Measurements from ENCODE around the gene NCL.
A peak's percentile ranks its signal among the peaks of the same experiment; 100 is the strongest.

The NCL gene

GRCh38 chr2:231454361-231454791 lies 9.9 kb downstream of the NCL start:
- no peak for DNase-seq (ENCODE audit: low read depth)

GRCh38 chr2:231452799-231453508 lies 11.3 kb downstream of the NCL start:
- no peak overlapping the region for H3K4me3 ChIP-seq (ENCODE audit: low read length)
- no peak for TF ChIP-seq CTCF (IDR thresholded peaks at IDR 0.05; ENCODE audit: insufficient read depth, low read depth, low read length, missing control alignments)
- DNase-seq (ENCODE audit: low read depth) = peak; percentile 21

More at GRCh38 chr2:231454361-231454791, 9.9 kb downstream of the NCL start:
- TF ChIP-seq CTCF (IDR thresholded peaks at IDR 0.05; ENCODE audit: insufficient read depth, low read depth, low read length, missing control alignments) = no peak
- no peak overlapping the region for H3K4me3 ChIP-seq (ENCODE audit: low read length)

- no peak for TF ChIP-seq CTCF (IDR thresholded peaks at IDR 0.05; ENCODE audit: insufficient read depth, low read depth, low read length, missing control alignments)
- H3K4me3 ChIP-seq (ENCODE audit: low read length) = no peak overlapping the region
- no peak for DNase-seq (ENCODE audit: low read depth)
Measured at GRCh38 chr2:231450548-231450989, 13.7 kb downstream of the NCL start.

- DNase-seq (ENCODE audit: low read depth) = no peak
- TF ChIP-seq CTCF (IDR thresholded peaks at IDR 0.05; ENCODE audit: insufficient read depth, low read depth, low read length, missing control alignments) = no peak
Measured at GRCh38 chr2:231449503-231450054, 14.7 kb downstream of the NCL start.

GRCh38 chr2:231436957-231437356 lies 27.3 kb downstream of the NCL start:
- DNase-seq (ENCODE audit: low read depth) = no peak
- no peak for TF ChIP-seq CTCF (IDR thresholded peaks at IDR 0.05; ENCODE audit: insufficient read depth, low read depth, low read length, missing control alignments)

More at GRCh38 chr2:231449503-231450054, 14.7 kb downstream of the NCL start:
- no peak overlapping the region for H3K4me3 ChIP-seq (ENCODE audit: low read length)

GRCh38 chr2:231433990-231434389 lies 30.3 kb downstream of the NCL start:
- no peak for TF ChIP-seq CTCF (IDR thresholded peaks at IDR 0.05; ENCODE audit: insufficient read depth, low read depth, low read length, missing control alignments)
- DNase-seq (ENCODE audit: low read depth) = no peak
- no peak overlapping the region for H3K4me3 ChIP-seq (ENCODE audit: low read length)

More at GRCh38 chr2:231436957-231437356, 27.3 kb downstream of the NCL start:
- H3K4me3 ChIP-seq (ENCODE audit: low read length) = no peak overlapping the region
